B cell (primary cell): ENCODE data around the gene GINS2. TPM values are rescaled to one million over a fixed set of nuclear protein-coding genes. Genes with fewer than 3 reads are reported as not detected.

ENCODE experiments used
- ATAC-seq: fragments of 200-7000 bp; cut with Tn5 transposase; one replicate; pipeline ENCODE4 v1.10.0; 2021; ENCODE audit warnings: low read depth, mild to moderate bottlenecking, moderate number of reproducible peaks, moderate library complexity
- CTCF ChIA-PET: fragments of 350-600 bp; sonication (Branson Sonifier 250); formaldehyde crosslinking; loops from one replicate; lab custom pipeline; 2021; ENCODE audit warnings: antibody characterized with exemption, inconsistent platforms; lab: Charles Lee
- POLR2A ChIA-PET: fragments of 350-600 bp; sonication (Branson Sonifier 250); formaldehyde crosslinking; loops from one replicate; lab custom pipeline; 2021; ENCODE audit warnings: antibody characterized with exemption; lab: Charles Lee
- DNase-seq: peaks from one replicate; pipeline ENCODE4 v3.0.0; 2013
- H2AFZ ChIP-seq: 2 replicates; pipeline ENCODE4 v1.6.1; 2012; ENCODE audit warnings: mild to moderate bottlenecking, low read depth, low read length; ENCODE audit not compliant: insufficient read depth, poor library complexity, severe bottlenecking
- H3K27ac ChIP-seq, 2 donors: 1 replicate in 1 of 2; 2 replicates in 1 of 2; pipeline ENCODE4 v1.5.1; 2012 to 2013; ENCODE audit warnings: low read length in 2 of 2, mild to moderate bottlenecking in 2 of 2, moderate library complexity in 1 of 2
- H3K27me3 ChIP-seq, 4 experiments: fragments of 200-600 bp in 1 of 4; sonication (generic) in 1 of 4; replicated peaks in 1 of 4; 1 replicate in 2 of 4; 2 replicates in 2 of 4; pipeline versions ENCODE4 v1.6.1 to v1.7.0; 2013 to 2016; ENCODE audit warnings: low read length in 3 of 4, mild to moderate bottlenecking in 2 of 4, mixed read lengths in 1 of 4, moderate library complexity in 1 of 4; ENCODE audit not compliant: insufficient read depth in 4 of 4, control insufficient read depth in 3 of 4; ENCODE audit errors: control extremely low read depth in 1 of 4
- H3K36me3 ChIP-seq, 2 experiments: replicated peaks in 1 of 2; 1 replicate in 1 of 2; 2 replicates in 1 of 2; pipeline versions ENCODE4 v1.6.1 to v1.7.1; 2013; ENCODE audit warnings: low read length in 1 of 2; ENCODE audit not compliant: insufficient read depth in 2 of 2, control insufficient read depth in 1 of 2; ENCODE audit errors: control extremely low read depth in 1 of 2, extremely low read depth in 1 of 2
- H3K4me1 ChIP-seq, 2 donors: fragments of 200-600 bp in 1 of 2; sonication (generic) in 1 of 2; 1 replicate in 1 of 2; 2 replicates in 1 of 2; pipeline versions ENCODE4 v1.5.1 to v1.6.1; 2013 to 2017; ENCODE audit warnings: low read length in 2 of 2; ENCODE audit not compliant: control insufficient read depth in 2 of 2, insufficient read depth in 2 of 2
- H3K4me2 ChIP-seq: replicated peaks from 2 replicates; pipeline ENCODE3; 2012; ENCODE audit warnings: mild to moderate bottlenecking, low read depth, low read length; ENCODE audit not compliant: poor library complexity, severe bottlenecking
- H3K4me3 ChIP-seq, 5 experiments: fragments of 200-600 bp in 1 of 5; sonication (generic) in 1 of 5; 1 replicate in 3 of 5; 2 replicates in 2 of 5; pipeline versions ENCODE4 v1.5.1 to v1.7.0; 2011 to 2016; ENCODE audit warnings: low read length in 4 of 5, mild to moderate bottlenecking in 4 of 5, low read depth in 2 of 5, control low read depth in 1 of 5, moderate library complexity in 1 of 5; ENCODE audit not compliant: insufficient read depth in 1 of 5; ENCODE audit errors: control extremely low read depth in 1 of 5, extremely low read depth in 1 of 5
- H3K79me2 ChIP-seq: fragments of 200-600 bp; sonication (generic); one replicate; pipeline ENCODE4 v1.6.0; 2016; ENCODE audit warnings: low read length; ENCODE audit not compliant: control insufficient read depth, insufficient read depth
- H3K9ac ChIP-seq: fragments of 200-600 bp; sonication (generic); 2 replicates; pipeline ENCODE4 v1.6.1; 2017; ENCODE audit warnings: mild to moderate bottlenecking, low read length, moderate library complexity
- H3K9me3 ChIP-seq, 3 donors: one replicate each; pipeline versions ENCODE4 v1.6.1 to v1.7.1; 2013; ENCODE audit warnings: low read length in 2 of 3; ENCODE audit not compliant: control insufficient read depth in 2 of 3, insufficient read depth in 1 of 3; ENCODE audit errors: control extremely low read depth in 1 of 3
- H4K20me1 ChIP-seq: 2 replicates; pipeline ENCODE4 v1.6.0; 2012; ENCODE audit warnings: mild to moderate bottlenecking, low read length; ENCODE audit not compliant: insufficient read depth, control insufficient read depth, poor library complexity, severe bottlenecking
- H3K27ac Mint-ChIP-seq: one replicate; pipeline ENCODE4 v1.8.0; 2021; ENCODE audit warnings: mixed read lengths
- H3K27me3 Mint-ChIP-seq: one replicate; pipeline ENCODE4 v1.8.0; 2021; ENCODE audit warnings: mixed read lengths
- H3K4me1 Mint-ChIP-seq: one replicate; pipeline ENCODE4 v1.8.0; 2021; ENCODE audit warnings: mixed read lengths
- H3K4me3 Mint-ChIP-seq: one replicate; pipeline ENCODE4 v1.8.0; 2021; ENCODE audit warnings: mixed read lengths
- H3K9me3 Mint-ChIP-seq: one replicate; pipeline ENCODE4 v1.8.0; 2022; ENCODE audit warnings: mixed read lengths; ENCODE audit not compliant: insufficient read depth
- EZH2 ChIP-seq: IDR thresholded peaks from 2 replicates; pipeline ENCODE4 v1.6.1; 2012; ENCODE audit warnings: borderline replicate concordance, low read depth, mild to moderate bottlenecking, moderate library complexity, low read length; ENCODE audit not compliant: insufficient read depth, poor library complexity, severe bottlenecking
- WGBS: methylation state at CpG from one replicate; pipeline ENCODE4 v1.1.5; 2013; ENCODE audit warnings: missing lambda C conversion rate; ENCODE audit not compliant: insufficient coverage; 5-methylcytosine and 5-hydroxymethylcytosine counted together
- intact Hi-C: fragments of 100-400 bp; cut with micrococcal nuclease; formaldehyde crosslinking; loops from one replicate; pipeline ENCODE4 v1.10.0; 2022
- polyA plus RNA-seq: library from polyadenylated mRNA; depleted of rRNA; stranded (reverse); fragments of >200 nt; gene quantifications from 2 replicates; pipeline ENCODE4 v1.2.3, GENCODE V29; 2012
- total RNA-seq, 2 donors: library from RNA; stranded (reverse); fragments of 120-200 nt in 1 of 2; gene quantifications; 1 replicate in 1 of 2; 2 replicates in 1 of 2; pipeline versions ENCODE4 v1.2.3 to v1.2.4, GENCODE V29; 2013 to 2022
- TF ChIP-seq, protein P1 (sequence below): fragments of 200-600 bp; IDR thresholded peaks from one replicate; pipeline ENCODE4 v1.8.0; 2022; ENCODE audit warnings: antibody characterized with exemption, mild to moderate bottlenecking

Gene GINS2
- total and polyA plus RNA-seq, 2 donors (not counting 1 experiment from before 2014, with no cell fraction given), result 0.52 to 4.2 TPM

- intact Hi-C loops, result no loop called here
- H2AFZ ChIP-seq, result no peak overlapping the region
- peaks cover 0 to 27% of the 10 kb centered on the region in 2 experiments for H3K36me3 ChIP-seq
- Mint-ChIP-seq H3K4me3 (no peak overlapping the region), H3K9me3 (peaks cover 6% of the 10 kb centered on the region), H3K27ac (no peak overlapping the region), H3K27me3 (no peaks in the 10 kb centered on the region), H3K4me1 (peaks cover 9% of the 10 kb centered on the region)
- CTCF ChIA-PET, result no interaction called here
- H4K20me1 ChIP-seq, result peaks cover 100% of the 10 kb centered on the region
- no peak overlapping the region for H3K27ac ChIP-seq
- H3K27me3 ChIP-seq, result no peaks in the 10 kb centered on the region
- DNase-seq (no peak), ATAC-seq (no peak)
- WGBS, result 94% methylated on average over 34 of the region's 35 CpGs
- H3K4me1 ChIP-seq, result no peaks in the 10 kb centered on the region
- H3K9ac ChIP-seq, result no peak overlapping the region
- no peak for TF ChIP-seq EZH2
- TF ChIP-seq, protein P1, sequence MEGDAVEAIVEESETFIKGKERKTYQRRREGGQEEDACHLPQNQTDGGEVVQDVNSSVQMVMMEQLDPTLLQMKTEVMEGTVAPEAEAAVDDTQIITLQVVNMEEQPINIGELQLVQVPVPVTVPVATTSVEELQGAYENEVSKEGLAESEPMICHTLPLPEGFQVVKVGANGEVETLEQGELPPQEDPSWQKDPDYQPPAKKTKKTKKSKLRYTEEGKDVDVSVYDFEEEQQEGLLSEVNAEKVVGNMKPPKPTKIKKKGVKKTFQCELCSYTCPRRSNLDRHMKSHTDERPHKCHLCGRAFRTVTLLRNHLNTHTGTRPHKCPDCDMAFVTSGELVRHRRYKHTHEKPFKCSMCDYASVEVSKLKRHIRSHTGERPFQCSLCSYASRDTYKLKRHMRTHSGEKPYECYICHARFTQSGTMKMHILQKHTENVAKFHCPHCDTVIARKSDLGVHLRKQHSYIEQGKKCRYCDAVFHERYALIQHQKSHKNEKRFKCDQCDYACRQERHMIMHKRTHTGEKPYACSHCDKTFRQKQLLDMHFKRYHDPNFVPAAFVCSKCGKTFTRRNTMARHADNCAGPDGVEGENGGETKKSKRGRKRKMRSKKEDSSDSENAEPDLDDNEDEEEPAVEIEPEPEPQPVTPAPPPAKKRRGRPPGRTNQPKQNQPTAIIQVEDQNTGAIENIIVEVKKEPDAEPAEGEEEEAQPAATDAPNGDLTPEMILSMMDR, result no peak
- H3K4me3 ChIP-seq, result no peak overlapping the region
- peaks cover 100% of the 10 kb centered on the region for H3K79me2 ChIP-seq
- H3K9me3 ChIP-seq, result peaks cover 0 to 30% (median 12%) of the 10 kb centered on the region in 3 donors
- POLR2A ChIA-PET, result no interaction called here
- no peak overlapping the region for H3K4me2 ChIP-seq
These were observed 55.9 kb downstream of the GINS2 start for GRCh38 chr16:85632709-85633437.

DNA sequence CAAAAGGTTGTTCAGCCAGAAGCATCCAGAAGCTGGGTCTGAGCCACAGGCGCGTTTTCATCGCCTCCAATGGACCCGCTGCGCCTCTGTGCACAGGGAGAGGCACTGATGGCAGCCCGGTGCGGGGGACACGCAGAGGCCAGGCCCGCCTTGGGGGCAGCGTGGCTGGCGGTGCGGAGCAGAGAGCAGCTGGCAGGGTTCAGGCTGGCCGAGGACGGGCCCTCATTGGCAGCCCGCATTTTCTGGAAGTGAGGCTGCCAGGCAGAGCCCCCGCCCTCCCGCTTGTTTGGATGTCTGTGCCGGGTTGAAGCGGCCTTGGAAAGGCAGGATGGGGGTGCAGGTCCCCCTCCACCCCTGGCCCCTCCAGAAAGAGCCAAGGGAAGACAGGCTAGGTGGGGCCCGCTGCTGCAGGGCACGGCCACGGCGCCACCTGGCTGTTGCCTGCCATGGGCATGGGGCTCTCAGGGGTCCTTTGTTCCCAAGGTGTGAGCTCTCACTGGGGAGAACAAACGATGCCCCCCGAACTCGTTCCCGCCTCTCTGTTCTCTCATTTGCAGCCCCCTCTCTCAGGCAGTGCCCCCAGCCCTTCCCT, 56.9 kb downstream of the GINS2 start:
- no peak overlapping the region for H3K27ac Mint-ChIP-seq
- H3K4me1 ChIP-seq, result peaks cover 0 to 4% of the 10 kb centered on the region in 2 donors
- H3K27me3 ChIP-seq, result no peaks in the 10 kb centered on the region
- peaks cover 13% of the 10 kb centered on the region for H3K4me1 Mint-ChIP-seq
- no peak overlapping the region for H2AFZ ChIP-seq
- H3K36me3 ChIP-seq, result peaks cover 0 to 26% of the 10 kb centered on the region in 2 experiments
- WGBS, result 94% methylated on average over 24 of the region's 27 CpGs
- H3K9me3 ChIP-seq, result peaks cover 0 to 30% (median 12%) of the 10 kb centered on the region in 3 donors
- ChIA-PET CTCF (no interaction called here), POLR2A (no interaction called here)
- TF ChIP-seq, protein P1, result no peak
- no peak for TF ChIP-seq EZH2
- H3K4me3 Mint-ChIP-seq, result no peak overlapping the region
- H3K4me2 ChIP-seq, result no peak overlapping the region
- H4K20me1 ChIP-seq, result peaks cover 100% of the 10 kb centered on the region
- no peak for ATAC-seq
- no peaks in the 10 kb centered on the region for H3K27me3 Mint-ChIP-seq
- DNase-seq, result no peak
- intact Hi-C loops, result no loop called here
- H3K4me3 ChIP-seq, result no peak overlapping the region
- peaks cover 6% of the 10 kb centered on the region for H3K9me3 Mint-ChIP-seq
- peaks cover 100% of the 10 kb centered on the region for H3K79me2 ChIP-seq
- H3K9ac ChIP-seq, result no peak overlapping the region
- no peak overlapping the region for H3K27ac ChIP-seq
